Fibroblast of skin of back (primary cell): Measurements from ENCODE around the gene MAPK8.

ENCODE experiments used
- DNase-seq: peaks from one replicate; pipeline ENCODE4 v3.0.0-alpha.2; 2013

The MAPK8 gene

DNA sequence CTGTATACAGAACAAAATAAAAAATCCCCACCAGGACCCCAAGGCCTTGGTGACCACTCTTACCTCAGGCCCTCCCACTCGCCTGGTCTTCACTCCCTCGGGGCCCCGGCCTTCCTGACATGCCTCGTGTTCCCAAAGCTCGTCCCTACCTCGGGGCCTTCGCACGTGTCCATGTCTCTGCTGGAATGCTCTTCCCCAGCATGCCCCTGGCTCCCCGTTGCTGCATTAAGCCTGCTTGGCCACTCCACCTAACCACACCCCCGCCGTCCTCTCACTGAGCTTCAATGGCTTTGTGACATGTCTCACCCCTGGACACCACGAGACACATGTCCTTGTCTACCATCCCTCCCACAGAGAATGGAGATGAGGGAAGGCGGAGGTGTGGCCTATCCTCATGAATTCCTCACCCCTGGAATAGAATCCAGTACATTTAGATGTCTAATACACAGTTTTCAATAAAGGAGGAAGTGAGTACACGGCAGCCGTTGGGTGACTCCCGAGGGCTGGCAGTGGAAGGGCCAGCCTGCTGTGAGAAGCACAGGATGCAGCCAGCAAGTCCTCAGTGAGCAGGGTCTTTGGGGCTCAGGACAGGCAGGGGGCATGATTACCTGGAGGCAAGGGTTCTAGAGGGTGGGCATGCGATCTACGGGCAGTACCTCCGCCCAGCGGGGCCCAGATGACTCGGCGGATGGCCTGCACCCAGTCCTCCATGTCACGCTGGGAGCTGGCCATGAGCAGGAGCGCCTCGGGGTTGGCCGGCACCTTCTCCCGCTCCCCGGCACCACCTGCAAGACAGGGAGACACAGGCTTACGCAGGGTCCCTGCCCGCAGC lies 172.7 kb downstream of the MAPK8 start:
- DNase-seq: no peak

DNA sequence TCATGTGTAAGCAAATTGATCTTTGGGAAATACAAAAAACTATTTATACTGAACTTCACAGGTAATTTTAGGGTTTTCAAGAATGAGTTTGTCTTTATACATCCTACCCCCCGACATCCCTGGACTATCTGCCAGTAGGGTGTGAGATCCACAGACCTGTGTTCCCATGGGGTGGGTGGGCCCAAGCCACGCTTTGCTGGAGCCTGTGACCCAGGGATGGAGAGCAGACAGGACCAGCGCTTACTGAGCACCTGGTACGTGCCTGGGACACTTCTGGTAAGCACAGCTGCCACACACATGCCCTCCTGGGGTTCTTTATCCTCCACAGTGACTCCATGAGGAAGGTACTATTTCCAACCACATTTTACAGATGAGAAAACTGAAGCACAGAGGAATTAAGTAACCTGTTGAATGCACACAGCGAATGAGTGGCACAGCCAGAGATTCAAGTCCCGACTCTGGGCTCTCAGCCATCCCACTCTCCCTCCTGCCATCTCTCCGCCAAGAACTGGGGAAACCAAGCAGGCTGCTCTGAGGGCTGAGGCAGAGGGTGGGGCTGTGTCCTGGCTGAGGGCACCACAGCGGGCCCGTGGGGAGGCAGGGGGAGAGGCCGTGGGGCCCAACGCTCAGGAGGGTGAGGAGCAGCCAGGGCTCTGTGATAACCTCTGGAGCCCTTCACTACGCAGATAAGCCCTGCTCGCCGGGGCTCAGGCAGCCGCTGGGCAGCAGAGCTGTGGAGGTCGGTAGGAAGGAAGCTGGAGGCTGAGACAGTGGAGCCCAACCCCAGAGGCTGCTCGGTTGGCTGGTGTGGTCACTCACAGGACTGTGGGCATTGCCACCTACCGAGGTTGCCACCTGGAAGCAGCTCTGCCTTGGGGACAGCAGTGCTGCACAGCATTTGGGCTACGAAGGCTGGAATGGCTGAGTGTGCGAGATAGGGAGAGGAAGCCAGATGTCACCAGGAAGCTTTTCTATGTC lies 174.2 kb downstream of the MAPK8 start:
- no peak for DNase-seq

DNA sequence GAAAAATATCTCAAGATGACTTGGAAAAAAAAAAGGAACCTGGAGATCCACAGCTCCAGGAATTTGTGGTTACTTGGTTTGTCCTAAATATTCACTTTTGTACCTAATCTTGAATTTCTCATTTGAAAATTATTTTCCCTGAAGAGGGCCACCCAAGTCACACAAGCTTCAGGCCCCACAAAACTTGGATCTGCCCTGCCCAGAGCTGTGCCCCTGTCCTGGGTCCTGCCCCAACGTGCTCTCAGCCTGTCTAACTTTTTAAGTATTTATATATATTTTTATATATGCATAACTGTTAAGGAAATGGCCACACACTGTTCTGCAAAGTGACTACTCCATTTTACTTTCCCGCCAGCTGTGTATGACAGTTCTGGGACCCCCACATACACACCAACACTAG lies 174.9 kb downstream of the MAPK8 start:
- DNase-seq: no peak

DNA sequence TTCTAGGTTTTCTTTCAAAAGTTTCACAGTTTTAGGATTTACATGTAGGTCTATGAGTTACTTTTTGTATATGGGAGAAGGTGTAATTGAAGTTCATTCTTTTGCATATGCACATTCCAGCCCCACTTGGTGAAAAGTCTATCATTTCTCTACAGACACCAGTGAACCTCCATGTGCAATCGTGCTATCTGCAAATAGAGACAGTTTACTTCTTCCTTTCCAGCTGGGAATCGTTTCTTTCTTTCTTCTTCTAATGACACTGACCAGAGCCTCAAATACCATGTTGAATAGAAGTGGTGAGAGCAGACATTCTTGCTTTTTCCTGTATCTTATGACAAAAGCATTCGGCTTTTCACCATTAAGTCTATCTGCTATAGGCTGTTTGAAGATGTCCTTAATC lies 175.7 kb downstream of the MAPK8 start:
- no peak for DNase-seq

DNA sequence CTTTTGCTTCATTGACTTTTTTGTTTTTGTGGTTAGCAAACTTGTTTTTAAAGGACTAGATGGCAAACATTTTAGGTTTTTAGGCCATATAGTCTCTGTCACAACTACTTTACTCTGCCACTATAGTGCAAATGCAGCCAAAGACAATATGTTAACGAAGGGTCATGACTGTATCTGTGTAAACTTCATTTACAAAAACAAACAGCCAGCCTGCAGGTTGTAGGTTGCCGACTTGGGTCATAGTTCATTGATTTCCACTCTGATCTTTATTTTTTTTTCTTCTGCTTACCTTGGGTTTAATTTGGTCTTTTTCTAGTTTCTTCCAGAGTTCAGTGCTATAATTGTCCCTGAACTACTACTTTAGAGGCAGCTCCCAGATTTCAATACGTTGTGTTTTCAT lies 178.4 kb downstream of the MAPK8 start:
- DNase-seq: no peak

DNA sequence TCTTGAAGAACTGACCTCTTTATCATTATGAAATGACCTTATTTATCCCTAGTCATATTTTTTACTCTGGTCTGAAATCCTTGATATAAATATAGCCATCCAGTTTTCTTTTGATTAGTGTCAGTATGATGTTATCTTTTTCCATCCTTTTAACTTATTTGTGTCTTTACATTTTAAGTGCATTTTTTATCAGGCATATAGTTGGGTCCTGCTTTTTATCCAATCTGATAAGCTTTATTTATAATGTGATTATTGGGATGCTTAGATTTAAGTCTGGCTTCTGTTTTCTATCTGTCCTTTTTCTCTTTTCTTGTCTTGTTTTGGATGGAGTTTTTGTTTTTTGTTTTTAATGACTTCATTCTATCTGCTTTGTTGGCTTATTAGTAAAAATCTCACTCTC lies 179.2 kb downstream of the MAPK8 start:
- DNase-seq: no peak

DNA sequence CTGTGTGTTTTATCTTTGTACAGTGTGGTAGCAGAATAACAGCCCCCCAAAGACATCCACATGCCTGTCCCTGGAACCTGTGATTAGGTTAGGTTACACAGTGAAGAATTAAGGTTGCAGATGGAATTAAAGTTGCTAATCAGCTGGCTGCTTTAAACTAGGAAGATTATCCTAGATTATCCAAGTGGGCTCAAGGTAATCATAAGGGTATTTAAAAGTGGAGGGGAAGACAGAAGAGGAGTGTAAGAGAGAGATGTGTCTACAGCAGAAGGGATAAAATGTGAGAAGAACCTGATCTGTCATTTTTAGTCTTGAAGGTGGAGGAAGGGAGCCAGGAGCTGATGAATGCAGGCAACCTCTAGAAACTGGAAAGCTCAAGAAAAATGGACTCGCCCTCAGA lies 180.8 kb downstream of the MAPK8 start:
- no peak for DNase-seq
